Glutamatergic neuron (in vitro differentiated cells): ENCODE data around the gene ADARB2. TPM values are rescaled to one million over a fixed set of nuclear protein-coding genes. Genes with fewer than 3 reads are reported as not detected.

ENCODE experiments used
- DNase-seq: peaks from one replicate; pipeline ENCODE4 v3.0.0; 2022
- H3K27ac Mint-ChIP-seq: one replicate; pipeline ENCODE4 v1.8.0; 2020; ENCODE audit warnings: mild to moderate bottlenecking, mixed read lengths, inconsistent platforms; ENCODE audit not compliant: unreplicated experiment
- H3K27me3 Mint-ChIP-seq: one replicate; pipeline ENCODE4 v1.8.0; 2020; ENCODE audit warnings: mild to moderate bottlenecking, moderate library complexity, mixed read lengths, inconsistent platforms; ENCODE audit not compliant: unreplicated experiment
- H3K36me3 Mint-ChIP-seq: one replicate; pipeline ENCODE4 v1.8.0; 2020; ENCODE audit warnings: mild to moderate bottlenecking, mixed read lengths, inconsistent platforms; ENCODE audit not compliant: unreplicated experiment
- H3K4me1 Mint-ChIP-seq: one replicate; pipeline ENCODE4 v1.8.0; 2020; ENCODE audit warnings: mild to moderate bottlenecking, low read depth, mixed read lengths, inconsistent platforms; ENCODE audit not compliant: unreplicated experiment
- H3K4me3 Mint-ChIP-seq: one replicate; pipeline ENCODE4 v1.8.0; 2020; ENCODE audit warnings: mild to moderate bottlenecking, mixed read lengths, inconsistent platforms; ENCODE audit not compliant: unreplicated experiment
- H3K9me3 Mint-ChIP-seq: one replicate; pipeline ENCODE4 v1.8.0; 2020; ENCODE audit warnings: mild to moderate bottlenecking, moderate library complexity, mixed read lengths, inconsistent platforms; ENCODE audit not compliant: unreplicated experiment
- total RNA-seq: library from RNA; stranded (reverse); fragmentation: NEBNext Ultra II Directional; extraction: Animal tissue kit (Norgen Biotek cat#: 25700); gene quantifications from one replicate; pipeline ENCODE4 v1.2.1, GENCODE V29; 2021; ENCODE audit not compliant: unreplicated experiment
- TF ChIP-seq, protein P1 (sequence below): fragments of 200-600 bp; sonication (generic); IDR thresholded peaks from one replicate; pipeline ENCODE4 v1.5.0; 2021; ENCODE audit not compliant: partially characterized antibody, unreplicated experiment

Gene ADARB2
- total RNA-seq, 1 donor from 2014 or later: 20.6 TPM

DNA sequence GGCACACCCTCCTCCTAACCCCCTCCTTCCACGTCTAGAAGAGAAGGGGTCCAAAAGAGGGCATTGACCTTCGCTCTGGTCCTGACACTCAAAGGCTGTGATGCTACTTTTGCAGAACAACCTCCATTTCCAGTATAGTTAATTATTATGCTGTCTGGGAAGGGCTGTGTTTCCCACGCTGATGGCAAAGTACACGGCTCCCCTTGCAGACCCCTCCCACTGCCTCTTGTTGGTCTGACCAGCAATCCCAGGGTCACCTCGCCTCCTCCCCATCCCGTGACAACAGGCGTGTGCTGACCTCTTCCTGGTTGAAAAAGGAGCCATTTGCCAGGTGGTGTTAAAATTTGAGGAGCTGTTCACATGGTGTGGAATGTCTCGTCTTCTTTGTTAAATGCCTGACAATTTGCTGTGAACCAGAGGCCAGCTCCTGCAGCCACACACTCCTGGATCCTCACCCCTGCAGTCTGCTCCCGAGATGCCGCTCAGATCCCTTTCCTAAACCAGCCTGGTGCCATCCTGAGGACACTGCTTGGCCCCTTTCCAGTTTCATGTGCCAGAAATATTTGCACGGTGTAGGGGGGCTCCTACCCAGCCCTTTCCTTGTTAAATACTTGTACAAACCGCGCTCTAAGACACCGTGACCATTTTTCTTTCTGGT is 359.5 kb downstream of the ADARB2 start:
- Mint-ChIP-seq H3K9me3 (peaks cover 8% of the 10 kb centered on the region), H3K4me1 (peaks cover 28% of the 10 kb centered on the region), H3K4me3 (no peak overlapping the region), H3K27ac (no peak overlapping the region), H3K36me3 (peaks cover 5% of the 10 kb centered on the region), H3K27me3 (peaks cover 6% of the 10 kb centered on the region)
- TF ChIP-seq, protein P1, sequence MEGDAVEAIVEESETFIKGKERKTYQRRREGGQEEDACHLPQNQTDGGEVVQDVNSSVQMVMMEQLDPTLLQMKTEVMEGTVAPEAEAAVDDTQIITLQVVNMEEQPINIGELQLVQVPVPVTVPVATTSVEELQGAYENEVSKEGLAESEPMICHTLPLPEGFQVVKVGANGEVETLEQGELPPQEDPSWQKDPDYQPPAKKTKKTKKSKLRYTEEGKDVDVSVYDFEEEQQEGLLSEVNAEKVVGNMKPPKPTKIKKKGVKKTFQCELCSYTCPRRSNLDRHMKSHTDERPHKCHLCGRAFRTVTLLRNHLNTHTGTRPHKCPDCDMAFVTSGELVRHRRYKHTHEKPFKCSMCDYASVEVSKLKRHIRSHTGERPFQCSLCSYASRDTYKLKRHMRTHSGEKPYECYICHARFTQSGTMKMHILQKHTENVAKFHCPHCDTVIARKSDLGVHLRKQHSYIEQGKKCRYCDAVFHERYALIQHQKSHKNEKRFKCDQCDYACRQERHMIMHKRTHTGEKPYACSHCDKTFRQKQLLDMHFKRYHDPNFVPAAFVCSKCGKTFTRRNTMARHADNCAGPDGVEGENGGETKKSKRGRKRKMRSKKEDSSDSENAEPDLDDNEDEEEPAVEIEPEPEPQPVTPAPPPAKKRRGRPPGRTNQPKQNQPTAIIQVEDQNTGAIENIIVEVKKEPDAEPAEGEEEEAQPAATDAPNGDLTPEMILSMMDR: no peak
- no peak for DNase-seq

DNA sequence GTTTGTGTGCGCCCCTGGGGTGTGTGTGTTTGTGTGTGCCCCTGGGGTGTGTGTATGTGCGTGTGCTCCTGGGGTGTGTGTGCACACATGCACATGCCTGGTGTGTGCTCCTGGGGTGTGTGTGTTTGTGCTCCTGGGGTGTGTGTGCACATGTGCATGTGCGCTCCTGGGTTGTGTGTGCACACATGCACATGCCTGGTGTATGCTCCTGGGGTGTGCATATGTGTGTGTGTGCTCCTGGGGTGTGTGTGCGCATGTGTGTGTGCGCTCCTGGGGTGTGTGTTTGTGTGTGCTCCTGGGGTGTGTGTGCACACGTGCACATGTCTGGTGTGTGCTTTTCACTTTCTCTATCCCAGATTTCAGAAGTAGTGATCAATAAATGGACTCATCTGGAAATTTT is 360.1 kb downstream of the ADARB2 start:
- peaks cover 28% of the 10 kb centered on the region for H3K4me1 Mint-ChIP-seq
- peak overlapping the region; percentile 16 for H3K27ac Mint-ChIP-seq
- H3K27me3 Mint-ChIP-seq: peaks cover 6% of the 10 kb centered on the region
- TF ChIP-seq, protein P1: no peak
- no peak for DNase-seq
- peaks cover 8% of the 10 kb centered on the region for H3K9me3 Mint-ChIP-seq
- no peak overlapping the region for H3K4me3 Mint-ChIP-seq
- peaks cover 5% of the 10 kb centered on the region for H3K36me3 Mint-ChIP-seq

DNA sequence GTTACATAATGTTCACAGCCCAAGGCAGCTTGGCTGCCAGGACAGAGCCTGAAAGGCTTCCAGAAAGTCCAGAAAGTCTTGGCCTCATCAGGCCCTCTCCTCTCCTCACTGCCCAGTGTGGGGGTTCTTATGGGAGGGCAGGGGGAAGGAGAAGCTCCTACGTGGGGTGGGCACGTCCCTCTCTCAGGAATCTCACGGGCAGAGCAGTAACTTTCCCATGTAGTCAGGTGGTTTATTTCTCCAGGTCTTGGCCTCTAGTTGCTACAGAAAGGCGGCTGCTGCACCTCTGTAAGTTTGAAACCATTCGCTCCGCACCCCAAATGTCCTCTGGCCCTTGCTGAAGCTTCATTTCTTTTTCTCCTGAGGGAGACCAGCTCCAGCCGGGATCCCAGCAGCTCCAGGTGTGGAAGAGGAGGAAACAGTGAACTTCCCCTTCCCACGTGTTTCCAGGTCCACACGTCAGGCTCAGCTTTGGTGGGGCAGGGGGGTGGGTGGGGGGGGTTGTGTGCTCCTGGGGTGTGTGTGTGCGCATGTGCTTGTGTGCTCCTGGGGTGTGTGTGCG is 360.9 kb downstream of the ADARB2 start:
- no peak overlapping the region for H3K27ac Mint-ChIP-seq
- peaks cover 8% of the 10 kb centered on the region for H3K9me3 Mint-ChIP-seq
- TF ChIP-seq, protein P1: no peak
- no peak overlapping the region for H3K4me3 Mint-ChIP-seq
- H3K27me3 Mint-ChIP-seq: peaks cover 6% of the 10 kb centered on the region
- DNase-seq: no peak
- peaks cover 28% of the 10 kb centered on the region for H3K4me1 Mint-ChIP-seq
- peaks cover 5% of the 10 kb centered on the region for H3K36me3 Mint-ChIP-seq

- Mint-ChIP-seq H3K4me1 (peaks cover 26% of the 10 kb centered on the region), H3K27me3 (peaks cover 6% of the 10 kb centered on the region), H3K4me3 (no peak overlapping the region), H3K9me3 (peaks cover 8% of the 10 kb centered on the region), H3K27ac (peak overlapping the region; percentile 11), H3K36me3 (peaks cover 5% of the 10 kb centered on the region)
- no peak for DNase-seq
- TF ChIP-seq, protein P1: no peak
Observed at GRCh38 chr10:1375346-1376170, 361.8 kb downstream of the ADARB2 start.
